ENCODE measurements around the gene MYO18B.
"Not testable (repeated sequence)": the region's sequence is repeated elsewhere in the genome, so short reads cannot be mapped to it uniquely, and the experiment has no call there.

The MYO18B gene, protein sequence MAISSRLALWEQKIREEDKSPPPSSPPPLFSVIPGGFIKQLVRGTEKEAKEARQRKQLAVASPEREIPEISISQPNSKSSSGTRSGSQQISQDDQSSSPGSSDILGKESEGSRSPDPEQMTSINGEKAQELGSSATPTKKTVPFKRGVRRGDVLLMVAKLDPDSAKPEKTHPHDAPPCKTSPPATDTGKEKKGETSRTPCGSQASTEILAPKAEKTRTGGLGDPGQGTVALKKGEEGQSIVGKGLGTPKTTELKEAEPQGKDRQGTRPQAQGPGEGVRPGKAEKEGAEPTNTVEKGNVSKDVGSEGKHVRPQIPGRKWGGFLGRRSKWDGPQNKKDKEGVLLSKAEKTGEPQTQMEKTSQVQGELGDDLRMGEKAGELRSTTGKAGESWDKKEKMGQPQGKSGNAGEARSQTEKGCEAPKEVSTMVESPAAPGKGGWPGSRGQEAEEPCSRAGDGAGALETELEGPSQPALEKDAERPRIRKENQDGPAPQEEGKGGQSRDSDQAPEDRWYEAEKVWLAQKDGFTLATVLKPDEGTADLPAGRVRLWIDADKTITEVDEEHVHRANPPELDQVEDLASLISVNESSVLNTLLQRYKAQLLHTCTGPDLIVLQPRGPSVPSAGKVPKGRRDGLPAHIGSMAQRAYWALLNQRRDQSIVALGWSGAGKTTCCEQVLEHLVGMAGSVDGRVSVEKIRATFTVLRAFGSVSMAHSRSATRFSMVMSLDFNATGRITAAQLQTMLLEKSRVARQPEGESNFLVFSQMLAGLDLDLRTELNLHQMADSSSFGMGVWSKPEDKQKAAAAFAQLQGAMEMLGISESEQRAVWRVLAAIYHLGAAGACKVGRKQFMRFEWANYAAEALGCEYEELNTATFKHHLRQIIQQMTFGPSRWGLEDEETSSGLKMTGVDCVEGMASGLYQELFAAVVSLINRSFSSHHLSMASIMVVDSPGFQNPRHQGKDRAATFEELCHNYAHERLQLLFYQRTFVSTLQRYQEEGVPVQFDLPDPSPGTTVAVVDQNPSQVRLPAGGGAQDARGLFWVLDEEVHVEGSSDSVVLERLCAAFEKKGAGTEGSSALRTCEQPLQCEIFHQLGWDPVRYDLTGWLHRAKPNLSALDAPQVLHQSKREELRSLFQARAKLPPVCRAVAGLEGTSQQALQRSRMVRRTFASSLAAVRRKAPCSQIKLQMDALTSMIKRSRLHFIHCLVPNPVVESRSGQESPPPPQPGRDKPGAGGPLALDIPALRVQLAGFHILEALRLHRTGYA (N-terminal part only)

DNA sequence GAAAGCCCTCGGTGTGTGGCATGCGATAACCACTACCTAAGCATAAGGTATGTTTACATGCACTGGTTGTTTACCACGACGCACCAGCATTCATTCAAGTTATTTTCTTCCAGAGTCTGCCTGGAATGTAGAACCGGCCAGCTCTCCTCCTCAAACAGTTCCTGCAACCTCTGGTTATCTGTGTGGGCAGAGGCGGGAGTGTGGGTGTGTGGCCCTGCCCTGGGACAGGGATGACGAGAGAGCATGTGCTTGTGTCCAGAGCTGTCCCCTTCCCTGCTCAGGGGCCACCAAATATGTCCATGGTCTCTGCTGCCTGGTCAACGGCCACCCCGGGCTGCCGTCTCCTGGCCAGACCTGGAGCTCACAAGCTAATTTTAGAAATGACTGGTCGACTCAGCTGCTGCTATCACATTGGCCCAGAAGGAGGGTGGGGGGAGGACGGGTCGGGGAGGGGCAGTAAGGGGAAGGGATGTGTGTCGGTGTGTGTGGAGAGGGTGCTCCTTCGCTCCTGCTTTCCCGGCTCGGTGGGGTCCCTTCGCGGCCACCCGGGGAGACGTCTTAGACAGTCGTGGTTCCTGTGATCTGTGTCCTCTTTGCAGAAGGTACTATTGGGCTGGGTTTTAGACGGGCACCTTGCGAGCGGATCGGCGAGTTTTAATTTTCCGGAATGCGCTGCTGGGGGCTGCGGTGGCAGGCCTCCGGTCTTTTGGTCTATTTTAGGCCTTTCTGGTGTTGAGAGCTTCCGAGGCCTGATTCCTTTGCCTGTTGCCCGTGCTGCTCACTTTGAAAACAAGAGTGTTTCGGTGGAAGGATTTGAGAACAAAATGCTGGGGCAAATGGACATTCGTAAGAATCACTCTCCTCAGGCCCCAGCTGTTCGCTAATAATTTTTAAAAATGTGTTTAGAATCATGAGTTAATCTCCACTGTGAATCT, at the start of gene MYO18B:
TSS of gene MYO18B (plus strand) at position 497 of the 935 bp plus-strand sequence. CDS start 18,905 bp downstream, outside the sequence.
- no peak for DNase-seq (ENCODE audit: low spot score)

DNA sequence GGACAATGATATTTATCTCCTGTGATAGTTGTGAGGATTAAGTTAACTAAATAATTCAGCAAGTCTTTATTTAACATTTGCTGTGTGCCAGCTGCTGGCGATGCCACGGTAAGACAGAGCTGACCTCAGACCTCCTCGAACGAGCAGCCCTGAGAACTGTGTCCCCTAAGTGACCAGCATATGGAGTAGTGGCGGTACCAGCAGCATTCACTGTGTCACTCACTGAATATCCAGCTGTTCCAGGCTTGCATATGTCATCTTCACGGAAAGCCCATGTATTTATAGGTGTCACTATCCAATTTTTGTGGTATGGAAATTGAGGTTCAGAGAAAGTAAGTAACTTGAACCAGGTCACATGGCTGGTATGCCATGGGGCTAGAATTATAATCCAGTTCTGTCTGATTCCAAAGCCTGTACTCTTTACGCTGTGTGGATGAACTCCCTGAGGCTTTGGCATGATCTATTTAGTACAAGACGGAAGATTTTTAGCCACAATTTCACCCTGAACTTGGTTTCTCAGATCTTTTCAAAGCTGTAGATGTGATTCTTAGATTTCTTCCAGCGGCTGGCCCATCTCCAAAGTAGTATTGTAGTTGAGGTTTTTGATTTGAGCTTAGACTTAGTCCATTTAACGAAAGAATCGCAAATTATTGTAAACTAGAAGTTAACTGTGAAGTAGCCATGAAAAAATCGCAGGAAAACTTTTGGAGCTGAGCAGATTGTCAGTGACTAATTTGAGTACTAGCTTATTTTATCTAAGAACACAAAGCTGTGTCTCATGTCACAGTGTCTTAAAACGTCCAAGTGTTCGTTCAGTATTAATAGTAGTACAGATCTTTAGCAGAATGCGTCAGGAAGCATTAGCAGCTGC, 49.4 kb upstream of the MYO18B start:
- DNase-seq (ENCODE audit: low spot score) = no peak

DNA sequence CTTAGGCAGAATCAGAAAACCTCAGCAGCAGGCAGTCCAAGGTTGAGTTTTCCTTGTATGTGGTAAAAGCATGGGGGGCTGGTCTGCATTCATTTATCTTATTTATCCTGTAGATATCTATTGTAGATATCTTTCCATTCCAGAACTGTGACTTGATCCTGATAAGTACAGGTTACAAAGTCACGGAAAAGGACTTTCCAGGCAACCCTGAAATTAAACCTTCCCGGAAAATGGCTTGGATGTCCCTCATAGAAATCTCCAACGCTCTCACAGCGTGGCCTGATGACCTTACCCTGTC, 48.8 kb upstream of the MYO18B start:
- no peak for DNase-seq (ENCODE audit: low spot score)

GRCh38 chr22:25694196-25694907, 47.6 kb upstream of the MYO18B start:
- DNase-seq (ENCODE audit: low spot score) = no peak

DNA sequence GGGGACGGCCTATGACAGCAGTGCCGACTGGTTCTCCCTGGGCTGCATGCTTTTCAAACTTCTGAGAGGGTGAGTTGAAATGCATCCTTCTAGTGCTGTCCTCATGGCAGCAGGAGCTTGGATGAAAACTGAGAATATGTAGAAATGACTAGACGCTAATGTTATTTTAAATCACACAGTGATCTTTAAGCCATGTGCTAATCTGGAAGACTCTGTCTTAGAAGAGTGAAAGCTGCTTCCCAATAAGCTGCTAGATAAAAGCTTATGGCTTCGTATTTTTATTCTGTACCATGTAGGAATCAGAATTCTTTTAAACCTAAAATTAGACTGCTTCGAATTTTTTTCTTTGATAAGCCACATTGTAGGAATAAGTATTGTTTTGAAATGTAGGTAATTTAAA, 46.8 kb upstream of the MYO18B start:
- no peak for DNase-seq (ENCODE audit: low spot score)

DNA sequence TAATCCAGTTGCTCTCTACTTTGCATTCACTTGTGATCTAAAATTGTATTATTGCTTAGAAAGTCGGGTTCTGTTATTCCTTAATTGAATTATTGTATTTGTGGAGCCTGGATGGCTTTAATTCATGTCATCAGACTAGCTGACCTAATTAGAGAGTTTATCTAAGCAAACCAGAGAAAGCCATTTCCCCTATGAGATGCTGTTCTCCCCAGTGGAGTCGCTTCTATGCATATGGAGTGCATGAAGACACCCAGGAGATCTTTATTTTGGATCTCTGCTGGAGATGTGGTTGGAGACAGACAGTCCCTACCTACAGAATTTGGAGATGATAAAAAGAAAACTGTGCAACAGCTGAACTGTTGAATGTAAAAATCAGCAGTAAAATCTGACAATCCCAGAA, 45.2 kb upstream of the MYO18B start:
- no peak for DNase-seq (ENCODE audit: low spot score)

DNA sequence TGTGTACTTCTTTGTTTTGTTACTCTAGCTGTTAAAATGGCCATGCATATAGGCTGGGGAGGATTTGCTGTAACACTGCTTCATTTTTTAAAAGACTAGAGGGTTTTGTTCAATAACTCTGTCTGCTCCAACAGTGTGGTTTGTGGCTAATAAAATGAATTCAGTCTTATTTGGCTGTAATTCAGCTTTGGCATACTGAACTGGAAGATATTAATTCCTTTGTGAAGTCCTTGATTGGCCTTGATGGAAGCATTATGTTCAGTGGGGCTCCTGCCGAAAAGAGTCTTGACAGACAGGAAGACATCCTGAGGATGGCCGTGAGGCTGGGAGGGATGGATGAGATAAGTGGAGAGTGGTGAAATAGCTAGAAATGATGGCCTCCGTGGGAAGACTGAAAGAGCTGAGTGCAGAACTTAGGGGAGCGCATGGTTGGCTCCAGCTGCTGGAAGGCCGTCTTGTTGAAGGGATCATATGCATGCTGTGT, 44.8 kb upstream of the MYO18B start:
- no peak for DNase-seq (ENCODE audit: low spot score)

- DNase-seq (ENCODE audit: low spot score) = no peak
These were observed 44.0 kb upstream of the MYO18B start for GRCh38 chr22:25697978-25698377.

- no peak for DNase-seq (ENCODE audit: low spot score)
These were observed 43.5 kb upstream of the MYO18B start for GRCh38 chr22:25698461-25698860.

DNA sequence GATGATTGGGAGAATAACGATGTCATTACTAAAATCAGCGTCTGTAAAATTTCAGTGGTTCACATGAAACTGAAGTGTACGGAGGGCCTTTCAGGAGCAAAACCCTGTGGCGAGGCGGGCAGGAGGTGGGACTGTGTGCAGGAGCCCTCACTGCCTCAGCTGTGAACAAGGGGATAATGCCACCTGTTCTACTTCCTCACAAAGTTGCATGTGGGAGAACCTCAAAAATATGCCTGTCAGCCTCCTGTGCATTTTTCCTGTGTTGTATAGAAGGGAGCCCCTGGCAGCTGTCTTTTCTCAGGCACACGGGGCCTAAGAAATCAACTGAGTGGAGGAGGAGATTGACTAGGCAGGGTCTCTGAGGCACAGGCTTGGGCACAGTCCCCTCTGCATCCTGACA, 43.0 kb upstream of the MYO18B start:
- no peak for DNase-seq (ENCODE audit: low spot score)

- no peak for DNase-seq (ENCODE audit: low spot score)
These were observed 40.8 kb upstream of the MYO18B start for GRCh38 chr22:25701056-25701780.

DNA sequence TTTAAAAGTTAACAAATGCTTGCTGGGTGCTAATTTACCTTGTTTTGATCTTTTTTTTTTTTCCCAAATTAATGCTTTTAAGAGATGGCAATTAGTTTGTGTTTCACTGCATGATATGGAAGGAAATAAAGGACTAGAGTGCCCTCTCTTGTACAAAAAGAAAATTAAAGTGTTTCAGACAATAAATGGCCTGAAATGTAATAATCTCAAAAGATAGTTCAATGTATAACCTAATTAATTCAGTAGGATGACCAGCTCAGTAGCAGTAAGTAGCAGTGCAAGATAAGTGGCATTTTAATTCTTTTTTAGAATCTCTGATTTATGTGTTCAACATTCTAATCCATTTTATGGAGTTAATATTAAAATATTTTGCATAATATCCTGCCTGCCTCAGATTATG, 39.9 kb upstream of the MYO18B start:
- DNase-seq (ENCODE audit: low spot score) = peak; percentile 35

GRCh38 chr22:25702571-25703167, 39.3 kb upstream of the MYO18B start:
- no peak for DNase-seq (ENCODE audit: low spot score)

- no peak for DNase-seq (ENCODE audit: low spot score)
These were observed 37.3 kb upstream of the MYO18B start for GRCh38 chr22:25704701-25705100.

GRCh38 chr22:25706197-25706596, 35.8 kb upstream of the MYO18B start:
- DNase-seq (ENCODE audit: low spot score) = no peak

GRCh38 chr22:25708430-25708829, 33.6 kb upstream of the MYO18B start:
- DNase-seq (ENCODE audit: low spot score) = not testable (repeated sequence)

- no peak for DNase-seq (ENCODE audit: low spot score)
These were observed 32.2 kb upstream of the MYO18B start for GRCh38 chr22:25709758-25710157.

GRCh38 chr22:25710501-25710900, 31.5 kb upstream of the MYO18B start:
- no peak for DNase-seq (ENCODE audit: low spot score)

Data from SW480 (cell line).